GM21786 (cell line): ENCODE data around the gene KLHL41.
"Not testable (repeated sequence)": the region's sequence is repeated elsewhere in the genome, so short reads cannot be mapped to it uniquely, and the experiment has no call there.

ENCODE experiments used
- ATAC-seq: cut with Tn5 transposase; IDR thresholded peaks from one replicate; pipeline ENCODE4 v1.9.1; 2021; ENCODE audit not compliant: unreplicated experiment

Gene KLHL41

DNA sequence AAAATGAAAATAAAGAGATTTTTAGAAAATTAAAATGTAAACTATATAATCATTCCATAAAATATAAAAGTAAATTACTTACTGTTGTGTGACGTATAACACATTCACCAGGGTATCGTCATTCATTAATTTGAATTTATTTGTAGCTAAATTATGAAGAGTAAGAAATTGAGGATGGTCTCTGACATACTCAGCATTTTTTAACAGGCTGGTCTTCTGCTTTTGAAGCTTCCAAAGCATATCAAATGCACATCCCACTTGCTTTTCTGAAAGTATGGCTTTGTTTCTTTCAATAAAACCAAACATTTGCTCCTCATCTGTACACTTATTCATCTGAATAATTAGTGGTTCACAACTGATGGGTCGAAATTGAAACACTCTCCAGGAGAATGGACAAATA lies 62.1 kb downstream of the KLHL41 start:
- ATAC-seq, result no peak

DNA sequence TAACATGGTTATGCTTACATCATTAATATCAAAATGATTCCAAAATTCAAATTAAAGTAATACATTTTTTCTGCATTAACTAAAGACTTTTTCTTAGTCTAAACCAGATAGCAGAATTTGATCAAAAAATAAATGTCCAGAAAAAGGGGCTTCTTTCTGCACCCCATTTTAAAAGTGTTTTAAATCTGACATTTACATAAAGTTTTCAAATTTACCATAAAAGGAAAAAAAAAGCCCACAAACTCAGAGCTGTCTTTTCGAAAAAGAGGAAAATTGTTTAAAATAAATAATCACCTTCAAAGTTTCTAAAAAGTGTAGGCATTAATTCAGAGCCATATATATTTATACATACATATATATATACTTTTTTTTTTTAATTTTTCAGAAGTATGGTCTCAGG lies 62.7 kb downstream of the KLHL41 start:
- ATAC-seq, result no peak

DNA sequence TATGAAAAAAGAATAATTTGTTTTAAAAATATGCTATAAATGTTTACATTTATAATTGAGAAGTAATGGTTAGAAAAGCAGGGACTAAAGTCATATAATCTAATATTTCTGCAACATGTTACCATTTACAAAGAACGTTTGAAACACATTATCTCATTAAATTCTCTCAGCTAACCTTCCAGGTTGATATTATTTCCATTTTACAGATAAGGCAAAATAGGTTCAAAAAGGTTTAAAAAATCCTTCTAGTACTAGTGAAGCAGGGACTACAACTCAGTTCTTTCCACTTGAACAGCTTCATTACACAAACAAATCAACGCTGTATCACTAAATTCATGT lies 63.3 kb downstream of the KLHL41 start:
- no peak for ATAC-seq

DNA sequence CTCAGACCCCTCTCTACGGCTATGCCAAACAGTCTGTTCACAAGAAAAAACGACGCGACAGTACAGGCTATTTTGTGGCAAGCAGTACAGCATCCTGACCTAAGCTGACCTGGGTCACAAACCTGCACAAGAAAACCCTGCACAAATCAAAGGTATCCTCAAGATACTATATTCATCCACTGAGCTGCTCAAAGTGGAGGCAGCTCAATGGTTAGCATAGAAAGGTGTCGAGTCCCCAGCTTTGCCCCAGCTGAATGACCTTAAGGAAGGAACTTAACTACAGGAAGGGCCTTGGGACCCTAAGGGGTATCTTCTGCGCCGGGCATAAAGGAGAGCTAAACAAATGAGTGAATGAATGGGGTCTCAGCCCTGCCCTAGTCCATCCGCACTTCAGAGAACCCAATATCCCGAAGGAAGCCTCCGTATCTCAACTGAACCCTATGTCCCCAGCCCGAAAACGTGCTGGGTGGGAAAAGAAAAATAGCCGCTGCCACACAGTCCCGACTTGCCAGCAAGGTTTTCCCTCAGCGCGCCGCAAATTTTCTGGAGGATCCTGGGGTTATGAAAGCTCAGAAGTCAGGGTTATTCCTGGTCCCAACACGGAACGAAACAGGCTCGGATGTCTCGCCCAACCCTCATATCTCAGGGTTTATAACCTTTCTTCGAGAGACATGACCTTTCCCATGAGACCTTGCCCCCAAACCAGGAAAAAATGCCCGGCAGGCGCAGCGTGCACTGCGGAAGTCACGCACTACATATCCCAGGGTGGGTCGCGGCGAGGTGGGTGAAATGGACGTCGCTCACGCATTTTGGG lies 63.9 kb downstream of the KLHL41 start, which contains the start of gene FASTKD1:
TSS of gene FASTKD1 (minus strand) at position 706 of the 814 bp plus-strand sequence. CDS start 1,836 bp downstream, outside the sequence.
- ATAC-seq, result peak; percentile 99

DNA sequence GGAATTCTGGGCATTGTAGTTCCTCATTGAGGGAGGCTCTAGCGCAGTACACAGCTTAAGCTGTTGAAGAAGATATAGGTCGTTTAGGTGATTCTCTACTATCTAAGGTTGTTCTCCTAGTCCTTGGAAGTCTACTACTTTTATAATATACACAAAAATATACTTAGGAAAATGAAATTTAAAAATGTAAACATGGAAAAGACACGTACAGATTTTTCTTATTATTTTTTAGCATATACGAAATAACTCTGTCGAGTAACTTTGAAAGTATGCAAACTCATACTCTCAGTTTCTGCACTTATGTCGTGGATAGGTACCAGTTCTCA lies 64.4 kb downstream of the KLHL41 start:
- ATAC-seq, result no peak

DNA sequence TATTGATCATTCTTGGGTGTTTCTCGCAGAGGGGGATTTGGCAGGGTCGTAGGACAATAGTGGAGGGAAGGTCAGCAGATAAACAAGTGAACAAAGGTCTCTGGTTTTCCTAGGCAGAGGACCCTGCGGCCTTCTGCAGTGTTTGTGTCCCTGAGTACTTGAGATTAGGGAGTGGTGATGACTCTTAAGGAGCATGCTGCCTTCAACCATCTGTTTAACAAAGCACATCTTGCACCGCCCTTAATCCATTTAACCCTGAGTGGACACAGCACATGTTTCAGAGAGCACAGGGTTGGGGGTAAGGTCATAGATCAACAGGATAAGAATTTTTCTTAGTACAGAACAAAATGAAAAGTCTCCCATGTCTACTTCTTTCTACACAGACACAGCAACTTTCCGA lies 65.0 kb downstream of the KLHL41 start:
- ATAC-seq, result not testable (repeated sequence)

DNA sequence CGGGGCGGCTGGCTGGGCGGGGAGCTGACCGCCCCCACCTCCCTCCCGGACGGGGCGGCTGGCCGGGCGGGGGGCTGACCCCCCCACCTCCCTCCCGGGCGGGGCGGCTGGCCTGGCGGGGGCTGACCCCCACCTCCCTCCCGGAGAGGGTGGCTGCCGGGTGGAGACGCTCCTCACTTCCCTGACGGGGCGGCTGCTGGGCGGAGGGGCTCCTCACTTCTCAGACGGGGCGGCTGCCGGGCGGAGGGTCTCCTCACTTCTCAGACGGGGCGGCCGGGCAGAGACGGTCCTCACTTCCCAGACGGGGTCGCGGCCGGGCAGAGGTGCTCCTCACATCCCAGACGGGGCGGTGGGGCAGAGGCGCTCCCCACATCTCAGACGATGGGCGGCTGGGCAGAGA lies 65.8 kb downstream of the KLHL41 start:
- not testable (repeated sequence) for ATAC-seq
